GM20000 (cell line): ENCODE measurements around the gene SSNA1.

ENCODE experiments used
- DNase-seq: peaks from one replicate; pipeline ENCODE4 v3.0.0; 2012; ENCODE audit warnings: low spot score
- TF ChIP-seq, protein P1 (sequence below): IDR thresholded peaks from 2 replicates; pipeline ENCODE4 v1.5.1; 2012; ENCODE audit warnings: mild to moderate bottlenecking, control low read depth; ENCODE audit errors: extremely low read depth, missing control alignments

SSNA1 gene

DNA sequence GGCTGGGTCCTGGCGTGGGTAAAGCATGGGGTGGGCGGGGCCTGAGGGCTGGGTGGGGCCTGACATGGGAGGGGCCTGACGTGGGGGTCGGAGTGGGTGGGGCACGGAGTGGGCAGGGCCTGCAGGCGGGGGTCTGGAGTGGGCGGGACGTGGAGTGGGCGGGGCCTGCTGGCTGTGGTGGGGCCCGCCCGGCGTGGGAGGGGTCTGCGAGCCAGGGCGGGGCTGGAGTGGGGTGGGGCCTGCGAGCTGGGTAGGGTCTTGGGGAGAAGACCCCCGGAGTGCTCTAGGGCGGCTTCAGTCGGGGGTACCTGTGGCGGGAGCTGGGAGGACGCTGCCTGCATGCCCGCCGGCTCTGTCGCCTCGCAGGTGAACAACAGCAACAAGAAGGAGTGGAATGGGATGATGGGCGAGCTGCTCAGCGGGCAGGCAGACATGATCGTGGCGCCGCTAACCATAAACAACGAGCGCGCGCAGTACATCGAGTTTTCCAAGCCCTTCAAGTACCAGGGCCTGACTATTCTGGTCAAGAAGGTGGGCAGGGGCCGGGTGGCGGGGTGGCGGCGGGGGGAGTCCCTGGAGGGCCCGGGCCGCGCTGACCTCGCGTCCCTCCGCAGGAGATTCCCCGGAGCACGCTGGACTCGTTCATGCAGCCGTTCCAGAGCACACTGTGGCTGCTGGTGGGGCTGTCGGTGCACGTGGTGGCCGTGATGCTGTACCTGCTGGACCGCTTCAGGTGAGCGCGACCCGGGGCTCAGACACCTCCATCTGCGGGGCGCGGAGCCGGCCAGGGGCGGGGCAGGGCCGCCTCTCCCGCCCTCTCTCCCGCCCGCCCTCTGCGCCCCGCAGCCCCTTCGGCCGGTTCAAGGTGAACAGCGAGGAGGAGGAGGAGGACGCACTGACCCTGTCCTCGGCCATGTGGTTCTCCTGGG lies 26.7 kb upstream of the SSNA1 start:
- DNase-seq: no peak
- TF ChIP-seq, protein P1, sequence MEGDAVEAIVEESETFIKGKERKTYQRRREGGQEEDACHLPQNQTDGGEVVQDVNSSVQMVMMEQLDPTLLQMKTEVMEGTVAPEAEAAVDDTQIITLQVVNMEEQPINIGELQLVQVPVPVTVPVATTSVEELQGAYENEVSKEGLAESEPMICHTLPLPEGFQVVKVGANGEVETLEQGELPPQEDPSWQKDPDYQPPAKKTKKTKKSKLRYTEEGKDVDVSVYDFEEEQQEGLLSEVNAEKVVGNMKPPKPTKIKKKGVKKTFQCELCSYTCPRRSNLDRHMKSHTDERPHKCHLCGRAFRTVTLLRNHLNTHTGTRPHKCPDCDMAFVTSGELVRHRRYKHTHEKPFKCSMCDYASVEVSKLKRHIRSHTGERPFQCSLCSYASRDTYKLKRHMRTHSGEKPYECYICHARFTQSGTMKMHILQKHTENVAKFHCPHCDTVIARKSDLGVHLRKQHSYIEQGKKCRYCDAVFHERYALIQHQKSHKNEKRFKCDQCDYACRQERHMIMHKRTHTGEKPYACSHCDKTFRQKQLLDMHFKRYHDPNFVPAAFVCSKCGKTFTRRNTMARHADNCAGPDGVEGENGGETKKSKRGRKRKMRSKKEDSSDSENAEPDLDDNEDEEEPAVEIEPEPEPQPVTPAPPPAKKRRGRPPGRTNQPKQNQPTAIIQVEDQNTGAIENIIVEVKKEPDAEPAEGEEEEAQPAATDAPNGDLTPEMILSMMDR: no peak

DNA sequence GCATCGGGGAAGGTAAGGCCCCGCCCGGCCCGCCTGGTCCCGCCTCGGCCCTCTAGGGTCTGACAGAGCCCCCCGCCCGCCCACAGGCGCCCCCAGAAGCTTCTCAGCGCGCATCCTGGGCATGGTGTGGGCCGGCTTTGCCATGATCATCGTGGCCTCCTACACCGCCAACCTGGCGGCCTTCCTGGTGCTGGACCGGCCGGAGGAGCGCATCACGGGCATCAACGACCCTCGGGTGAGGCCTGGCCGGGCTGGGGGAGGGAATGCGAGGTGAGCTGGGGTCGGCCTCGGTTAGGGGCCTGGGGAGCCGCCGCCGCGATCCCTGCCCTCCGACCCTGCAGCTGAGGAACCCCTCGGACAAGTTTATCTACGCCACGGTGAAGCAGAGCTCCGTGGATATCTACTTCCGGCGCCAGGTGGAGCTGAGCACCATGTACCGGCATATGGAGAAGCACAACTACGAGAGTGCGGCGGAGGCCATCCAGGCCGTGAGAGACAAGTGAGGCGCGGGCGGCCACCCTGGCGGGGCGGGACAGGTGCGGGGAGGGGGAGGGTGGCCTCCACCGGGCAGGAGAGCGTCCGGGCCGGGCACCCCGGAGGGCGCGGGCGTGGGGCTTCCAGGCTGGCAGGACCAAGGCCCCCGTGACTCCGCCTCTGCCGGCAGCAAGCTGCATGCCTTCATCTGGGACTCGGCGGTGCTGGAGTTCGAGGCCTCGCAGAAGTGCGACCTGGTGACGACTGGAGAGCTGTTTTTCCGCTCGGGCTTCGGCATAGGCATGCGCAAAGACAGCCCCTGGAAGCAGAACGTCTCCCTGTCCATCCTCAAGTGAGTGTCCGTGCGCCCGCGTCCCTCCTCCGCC lies 25.7 kb upstream of the SSNA1 start:
- TF ChIP-seq, protein P1: no peak
- DNase-seq: peak; percentile 73

DNA sequence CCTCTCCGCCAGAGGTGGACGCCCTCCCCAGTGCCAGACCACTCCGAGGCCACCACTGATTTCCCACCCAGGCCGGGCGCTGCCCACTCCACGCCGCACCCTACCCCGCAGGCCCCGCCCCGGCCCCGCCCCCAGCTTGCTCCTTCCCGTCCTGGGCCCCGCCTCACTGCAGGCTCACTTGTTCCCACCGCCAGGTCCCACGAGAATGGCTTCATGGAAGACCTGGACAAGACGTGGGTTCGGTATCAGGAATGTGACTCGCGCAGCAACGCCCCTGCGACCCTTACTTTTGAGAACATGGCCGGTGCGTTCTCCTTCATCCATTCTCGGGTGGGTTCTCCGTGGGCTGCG lies 25.1 kb upstream of the SSNA1 start:
- DNase-seq: no peak
- TF ChIP-seq, protein P1: no peak

DNA sequence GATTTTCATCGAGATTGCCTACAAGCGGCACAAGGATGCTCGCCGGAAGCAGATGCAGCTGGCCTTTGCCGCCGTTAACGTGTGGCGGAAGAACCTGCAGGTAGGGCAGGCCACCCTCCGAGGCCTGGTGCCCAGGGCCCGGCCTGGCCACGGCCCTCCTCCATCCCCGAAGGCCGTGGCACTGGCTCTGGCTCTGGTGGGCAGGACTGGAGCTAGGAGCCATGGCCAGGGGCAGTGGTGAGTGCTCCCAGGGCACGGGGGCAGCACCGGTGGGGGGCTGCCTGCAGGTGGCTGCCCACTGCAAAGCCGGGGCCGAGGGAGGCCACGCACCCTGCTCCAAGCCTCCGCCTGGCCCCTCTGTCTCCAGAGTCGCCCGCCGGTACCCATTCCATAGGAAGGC lies 24.7 kb upstream of the SSNA1 start:
- TF ChIP-seq, protein P1: no peak
- DNase-seq: no peak

DNA sequence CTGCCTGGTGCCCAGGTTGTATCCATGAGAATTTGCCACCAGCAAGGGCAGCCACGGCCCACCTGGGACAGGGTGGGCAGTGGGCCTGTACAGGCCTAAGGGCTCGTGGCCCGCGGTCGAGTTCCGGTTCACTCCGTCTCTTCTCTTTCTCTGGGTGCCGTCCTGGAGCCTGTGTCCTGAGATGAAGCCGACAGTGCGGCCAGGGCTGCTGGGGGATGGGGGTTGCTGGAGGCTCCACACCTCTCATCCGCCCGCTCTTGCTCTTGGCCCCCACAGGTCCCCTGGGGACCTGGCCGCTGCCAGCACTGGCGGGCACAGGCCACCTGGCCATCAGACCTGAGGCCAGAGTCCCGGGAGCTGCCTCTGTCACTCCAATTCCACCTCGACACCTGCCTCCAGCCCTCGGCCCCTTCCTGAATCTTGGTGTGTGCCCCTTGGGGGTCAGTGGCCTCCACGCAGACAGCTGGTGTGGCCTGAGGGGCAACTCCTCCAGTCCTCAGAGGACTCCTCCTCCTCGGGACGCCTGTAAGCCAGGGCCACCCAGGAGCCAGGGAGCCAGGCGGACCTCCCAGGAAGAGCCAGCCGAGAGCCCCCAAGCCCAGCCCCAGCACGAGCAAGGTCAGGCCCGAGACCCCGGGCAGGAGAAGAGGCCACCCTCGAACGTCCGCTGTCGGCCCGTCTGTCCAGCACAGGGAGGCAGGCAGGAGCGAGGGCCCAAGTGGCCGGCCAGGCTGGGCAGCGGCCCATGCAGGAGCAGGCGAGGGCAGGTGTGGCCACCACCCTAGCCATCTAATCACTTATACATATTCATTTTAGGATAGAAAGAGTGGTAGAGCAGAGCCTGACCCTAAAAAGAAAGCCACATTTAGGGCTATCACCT lies 23.9 kb upstream of the SSNA1 start:
- TF ChIP-seq, protein P1: no peak
- DNase-seq: no peak

DNA sequence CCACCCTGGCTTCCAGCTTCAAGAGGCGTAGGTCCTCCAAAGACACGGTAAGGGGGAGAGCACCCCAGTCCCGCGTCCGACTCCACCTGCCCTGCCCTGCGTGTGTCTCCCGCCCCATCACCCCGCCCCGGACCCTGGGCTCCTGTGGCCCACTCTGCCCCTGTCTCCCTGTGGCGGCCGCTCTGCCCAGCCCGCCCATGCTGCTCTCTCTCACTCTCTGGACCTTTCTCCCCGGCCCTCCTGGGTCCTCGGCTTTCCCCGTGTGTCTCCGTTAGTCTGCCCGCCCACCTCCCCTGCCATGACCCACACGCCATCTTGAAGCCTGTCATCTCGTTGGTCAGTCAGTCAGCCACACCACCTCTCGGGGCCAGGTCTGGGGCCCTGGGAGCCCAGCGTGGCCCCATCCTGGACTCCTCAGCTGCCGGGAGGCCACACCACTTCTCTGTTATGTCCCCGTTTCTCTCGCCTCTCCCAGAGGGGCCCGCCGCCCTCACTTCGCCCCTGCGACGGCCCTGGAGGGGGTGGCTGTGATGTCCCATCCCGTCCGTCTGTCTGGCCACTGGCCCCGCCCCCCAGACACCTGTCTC lies 23.1 kb upstream of the SSNA1 start:
- no peak for DNase-seq
- TF ChIP-seq, protein P1: no peak
